GM23248 (cell line): ENCODE measurements around the gene NRP2. TPM values are rescaled to one million over a fixed set of nuclear protein-coding genes. Genes with fewer than 3 reads are reported as not detected.

Source experiments
- DNase-seq: peaks from one replicate; pipeline ENCODE4 v3.0.0-alpha.2; 2015
- H2AFZ ChIP-seq: fragments of 200-600 bp; sonication (generic); 2 replicates; pipeline ENCODE4 v1.6.1; 2016; ENCODE audit warnings: antibody characterized with exemption
- H3F3A ChIP-seq: fragments of 200-600 bp; sonication (generic); 2 replicates; pipeline ENCODE4 v1.6.1; 2016; ENCODE audit warnings: mild to moderate bottlenecking, antibody characterized with exemption, mixed run types; ENCODE audit not compliant: insufficient read depth
- H3K27ac ChIP-seq: fragments of 200-600 bp; sonication (generic); 2 replicates; pipeline ENCODE4 v1.5.1; 2016; ENCODE audit warnings: mild to moderate bottlenecking
- H3K27me3 ChIP-seq: fragments of 200-600 bp; sonication (generic); replicated peaks from 2 replicates; pipeline ENCODE4 v1.6.1; 2016; ENCODE audit warnings: mild to moderate bottlenecking; ENCODE audit not compliant: insufficient read depth
- H3K36me3 ChIP-seq: fragments of 200-600 bp; sonication (generic); 2 replicates; pipeline ENCODE4 v1.6.1; 2016; ENCODE audit warnings: low read depth, mild to moderate bottlenecking
- H3K4me1 ChIP-seq: fragments of 200-600 bp; sonication (generic); 2 replicates; pipeline ENCODE4 v1.6.1; 2016; ENCODE audit warnings: mild to moderate bottlenecking; ENCODE audit not compliant: insufficient read depth
- H3K4me2 ChIP-seq: fragments of 200-600 bp; sonication (generic); one replicate; pipeline ENCODE4 v1.6.1; 2016; ENCODE audit warnings: mild to moderate bottlenecking; ENCODE audit not compliant: unreplicated experiment
- H3K4me3 ChIP-seq: fragments of 200-600 bp; sonication (generic); 2 replicates; pipeline ENCODE4 v1.5.1; 2016; ENCODE audit warnings: mild to moderate bottlenecking
- H3K79me2 ChIP-seq: fragments of 200-600 bp; sonication (generic); 2 replicates; pipeline ENCODE4 v1.6.1; 2016; ENCODE audit warnings: mild to moderate bottlenecking; ENCODE audit not compliant: insufficient read depth
- H3K9ac ChIP-seq: fragments of 200-600 bp; sonication (generic); 2 replicates; pipeline ENCODE4 v1.6.1; 2016; ENCODE audit warnings: mild to moderate bottlenecking
- H3K9me2 ChIP-seq: fragments of 200-600 bp; sonication (generic); 2 replicates; pipeline ENCODE4 v1.6.1; 2016; ENCODE audit warnings: mixed run types, mild to moderate bottlenecking, moderate library complexity; ENCODE audit not compliant: insufficient read depth
- H3K9me3 ChIP-seq: fragments of 200-600 bp; sonication (generic); one replicate; pipeline ENCODE4 v1.6.1; 2017; ENCODE audit warnings: low read depth
- H4K20me1 ChIP-seq: fragments of 200-600 bp; sonication (generic); 2 replicates; pipeline ENCODE4 v1.6.0; 2016; ENCODE audit not compliant: insufficient read depth
- EZH2 ChIP-seq: fragments of 200-600 bp; sonication (generic); IDR thresholded peaks from 2 replicates; pipeline ENCODE4 v1.6.1; 2018; ENCODE audit warnings: antibody characterized with exemption, mild to moderate bottlenecking; ENCODE audit not compliant: insufficient read depth, poor library complexity, severe bottlenecking
- EZH2phosphoT487 ChIP-seq: fragments of 200-600 bp; sonication (generic); IDR thresholded peaks from 2 replicates; pipeline ENCODE4 v1.6.1; 2018; ENCODE audit warnings: antibody characterized with exemption, moderate library complexity, mild to moderate bottlenecking, low read depth; ENCODE audit not compliant: insufficient read depth
- WGBS, 2 experiments: methylation state at CpG; one replicate each; pipeline ENCODE4 v1.1.6; 2015 to 2017; ENCODE audit warnings: low lambda C conversion rate in 2 of 2, low coverage in 1 of 2; ENCODE audit errors: missing lambda C conversion rate in 2 of 2; 5-methylcytosine and 5-hydroxymethylcytosine counted together
- in situ Hi-C: fragments of 300-500 bp; cut with MboI; formaldehyde crosslinking; loops from 2 replicates; pipeline ENCODE4 v1.15.0; 2020
- polyA plus RNA-seq: library from polyadenylated mRNA; unstranded; fragments of >200 nt; fragmentation: Nextera tagmentation; extraction: Ambion mirVana; gene quantifications from 2 replicates; pipeline ENCODE4 v1.2.1, GENCODE V29; 2016
- total RNA-seq: library from RNA; depleted of rRNA; stranded (reverse); fragments of >200 nt; shearing (Covaris generic); gene quantifications from 2 replicates; pipeline ENCODE4 v1.2.3, GENCODE V29; 2014

Gene NRP2
- total and polyA plus RNA-seq, 2 experiments from 2014 or later = 6.9 to 9.0 TPM

DNA sequence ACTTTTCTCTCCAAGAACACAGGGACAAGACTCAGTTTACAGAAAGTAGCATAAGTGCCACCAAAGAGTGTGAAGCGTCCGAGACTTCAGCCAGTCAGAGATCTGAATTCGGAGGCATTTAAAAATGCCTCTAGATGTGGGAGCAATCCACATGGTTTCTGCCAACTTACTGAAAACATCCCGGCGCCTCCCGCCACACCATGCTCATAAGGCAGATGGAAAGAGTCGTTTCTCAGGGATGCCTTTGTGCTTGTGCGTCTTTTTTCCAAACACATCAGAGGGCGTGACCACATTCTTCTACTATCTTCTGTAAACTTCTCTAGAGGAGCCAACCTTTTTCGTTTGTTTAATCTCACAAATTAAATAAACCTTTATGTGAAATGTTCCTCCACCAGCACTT lies 88.7 kb downstream of the NRP2 start:
- no peak for TF ChIP-seq EZH2phosphoT487
- TF ChIP-seq EZH2 = no peak
- Histone ChIP-seq H3K27ac (no peak overlapping the region), H3K4me2 (no peak overlapping the region), H2AFZ (no peak overlapping the region), H3K79me2 (no peaks in the 10 kb centered on the region), H3K4me3 (no peak overlapping the region), H3F3A (peaks cover 6% of the 10 kb centered on the region; the same call in 1 of the 2 replicates), H3K27me3 (no peaks in the 10 kb centered on the region), H3K9me2 (no peaks in the 10 kb centered on the region), H3K9me3 (no peaks in the 10 kb centered on the region), H3K4me1 (peaks cover 11% of the 10 kb centered on the region; the same call in 1 of the 2 replicates), H4K20me1 (no peaks in the 10 kb centered on the region), H3K9ac (no peak overlapping the region), H3K36me3 (no peaks in the 10 kb centered on the region)
- 97 to 98% methylated on average over 10 of the region's 10 CpGs for WGBS, 2 experiments
- in situ Hi-C loops = loop anchor here (10.0 kb wide), 1 partner anchor 114 kb away; no protein-coding TSS in a partner anchor
- DNase-seq = no peak

DNA sequence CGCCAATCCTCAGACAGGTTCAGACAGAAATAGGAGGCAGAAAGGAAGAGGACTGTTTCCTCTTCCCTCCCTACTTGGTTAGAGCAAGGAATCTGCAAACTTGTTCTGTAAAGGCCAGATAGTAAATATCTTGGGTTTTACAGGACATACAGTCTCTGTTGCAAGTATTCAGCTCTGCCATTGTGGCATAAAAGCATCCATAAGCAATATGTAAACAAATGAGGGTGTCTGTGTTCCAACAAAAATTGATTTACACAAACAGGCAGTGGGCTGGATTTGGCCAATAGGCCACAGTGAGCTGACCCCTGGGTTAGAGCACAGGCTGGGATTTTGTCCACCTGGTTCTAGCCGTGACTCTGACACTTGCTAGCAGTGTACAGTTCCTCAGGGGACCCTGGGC lies 89.4 kb downstream of the NRP2 start:
- H3K27me3 ChIP-seq = no peaks in the 10 kb centered on the region
- no peak overlapping the region for H3K27ac ChIP-seq
- no peak overlapping the region for H3K4me2 ChIP-seq
- WGBS, 2 experiments = 91 to 92% methylated on average over 2 of the region's 2 CpGs
- in situ Hi-C loops = loop anchor here (10.0 kb wide), 1 partner anchor 113 kb away; no protein-coding TSS in a partner anchor
- no peak for DNase-seq
- H3K4me3 ChIP-seq = no peak overlapping the region
- no peak overlapping the region for H2AFZ ChIP-seq
- no peaks in the 10 kb centered on the region for H4K20me1 ChIP-seq
- H3K36me3 ChIP-seq = no peaks in the 10 kb centered on the region
- H3K4me1 ChIP-seq = peaks cover 11% of the 10 kb centered on the region; the same call in 1 of the 2 replicates
- no peak overlapping the region for H3K9ac ChIP-seq
- H3K79me2 ChIP-seq = no peaks in the 10 kb centered on the region
- H3K9me3 ChIP-seq = no peaks in the 10 kb centered on the region
- H3K9me2 ChIP-seq = no peaks in the 10 kb centered on the region
- peaks cover 6% of the 10 kb centered on the region; the same call in 1 of the 2 replicates for H3F3A ChIP-seq
- no peak for TF ChIP-seq EZH2phosphoT487
- no peak for TF ChIP-seq EZH2

DNA sequence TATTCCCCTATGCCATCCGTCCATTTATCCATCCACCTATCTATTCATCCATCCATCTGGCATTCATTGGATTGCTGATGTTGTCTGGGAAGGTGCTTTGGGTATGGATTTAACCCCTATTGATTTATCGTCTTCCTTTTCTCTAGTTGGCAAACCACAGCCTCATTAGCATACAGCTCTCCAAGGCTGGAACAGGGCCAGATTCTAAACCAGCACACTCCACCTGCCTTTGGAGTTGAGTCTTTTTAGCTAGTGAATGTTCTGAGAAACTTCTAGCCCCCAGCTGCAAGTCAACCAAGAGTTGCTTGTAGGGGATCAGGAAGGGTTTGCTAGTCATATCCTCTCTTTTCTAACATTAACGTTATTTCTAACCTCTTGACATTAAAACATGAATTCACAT lies 90.7 kb downstream of the NRP2 start:
- Histone ChIP-seq H3K4me3 (no peak overlapping the region), H3K27me3 (no peaks in the 10 kb centered on the region), H3K79me2 (no peaks in the 10 kb centered on the region), H3K9me2 (no peaks in the 10 kb centered on the region), H3K4me2 (no peak overlapping the region), H3K36me3 (no peaks in the 10 kb centered on the region), H3F3A (peaks cover 6% of the 10 kb centered on the region; the same call in 1 of the 2 replicates), H3K27ac (no peak overlapping the region), H3K9ac (no peak overlapping the region), H3K4me1 (peaks cover 11% of the 10 kb centered on the region; the same call in 1 of the 2 replicates), H2AFZ (no peak overlapping the region), H4K20me1 (no peaks in the 10 kb centered on the region), H3K9me3 (no peaks in the 10 kb centered on the region)
- in situ Hi-C loops = loop anchor here (10.0 kb wide), 1 partner anchor 112 kb away; no protein-coding TSS in a partner anchor
- 92 to 95% methylated on average over 3 of the region's 3 CpGs for WGBS, 2 experiments
- TF ChIP-seq EZH2 = no peak
- TF ChIP-seq EZH2phosphoT487 = no peak
- DNase-seq = no peak

DNA sequence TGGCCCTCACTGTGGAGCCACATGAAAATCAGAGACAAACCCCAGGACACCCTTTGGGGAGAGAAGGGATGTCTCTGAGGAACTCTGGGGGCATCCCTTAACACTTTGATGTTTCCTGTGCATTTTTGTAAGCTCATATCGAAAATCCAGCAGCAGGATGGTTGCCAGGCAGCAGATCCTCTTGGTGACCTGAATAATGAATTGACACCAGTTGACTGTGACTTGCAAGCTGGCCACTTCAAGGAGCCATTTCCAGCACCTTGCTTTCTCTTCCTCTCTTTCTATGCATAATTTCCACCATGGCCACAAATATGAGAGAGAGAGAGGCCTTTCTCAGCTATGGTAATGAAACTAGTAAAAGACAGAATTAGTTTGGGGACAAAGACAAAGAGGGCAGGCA lies 91.7 kb downstream of the NRP2 start:
- H3K27ac ChIP-seq = no peak overlapping the region
- H3K27me3 ChIP-seq = no peaks in the 10 kb centered on the region
- no peak overlapping the region for H3K9ac ChIP-seq
- no peak overlapping the region for H3K4me2 ChIP-seq
- no peak overlapping the region for H3K4me3 ChIP-seq
- H3K9me2 ChIP-seq = no peaks in the 10 kb centered on the region
- no peaks in the 10 kb centered on the region for H3K79me2 ChIP-seq
- peaks cover 10% of the 10 kb centered on the region; the same call in 1 of the 2 replicates for H3K4me1 ChIP-seq
- no peak overlapping the region for H2AFZ ChIP-seq
- peaks cover 5% of the 10 kb centered on the region; the same call in 1 of the 2 replicates for H3F3A ChIP-seq
- in situ Hi-C loops = loop anchor here (10.0 kb wide), 1 partner anchor 111 kb away; no protein-coding TSS in a partner anchor
- 70 to 71% methylated on average over 1 of the region's 1 CpG for WGBS, 2 experiments
- DNase-seq = no peak
- no peaks in the 10 kb centered on the region for H3K36me3 ChIP-seq
- H4K20me1 ChIP-seq = no peaks in the 10 kb centered on the region
- H3K9me3 ChIP-seq = no peaks in the 10 kb centered on the region
- TF ChIP-seq EZH2phosphoT487 (no peak), EZH2 (no peak)
